Fibroblast of lung (primary cell): ENCODE results near the gene LSM8.

ENCODE experiments used
- CTCF ChIP-seq, 2 donors: IDR thresholded peaks in 1 of 2; conservative IDR thresholded peaks in 1 of 2; 1 replicate in 1 of 2; 2 replicates in 1 of 2; pipeline ENCODE4 v1.5.1; 2011 to 2012; ENCODE audit warnings: low read length in 2 of 2, control low read depth in 1 of 2, inconsistent platforms in 1 of 2, low read depth in 1 of 2, mild to moderate bottlenecking in 1 of 2
- EZH2 ChIP-seq: IDR thresholded peaks from 2 replicates; pipeline ENCODE4 v1.5.1; 2012; ENCODE audit warnings: low read length, control low read depth, mild to moderate bottlenecking; ENCODE audit errors: missing control alignments

- TF ChIP-seq EZH2 (no peak), CTCF (conservative IDR thresholded peaks at IDR 0.05 in 1 of 2, IDR thresholded peaks at IDR 0.05 in 1 of 2; ENCODE audit: low read depth in 1 of 2, low read length in 2 of 2) (no peak)
Observed at GRCh38 chr7:118184565-118184940, 589 bp downstream of the LSM8 start.
